Hepatocyte (in vitro differentiated cells): Measurements from ENCODE around the gene NPNT. TPM values are rescaled to one million over a fixed set of nuclear protein-coding genes. Genes with fewer than 3 reads are reported as not detected.

Experiments used
- DNase-seq: peaks from one replicate; pipeline ENCODE4 v3.0.0-alpha.2; 2016; ENCODE audit warnings: low spot score
- H2AFZ ChIP-seq: fragments of 200-600 bp; sonication (generic); 2 replicates; pipeline ENCODE4 v1.6.0; 2016; ENCODE audit warnings: antibody characterized with exemption, mild to moderate bottlenecking
- H3K27ac ChIP-seq: fragments of 200-600 bp; sonication (generic); 2 replicates; pipeline ENCODE4 v1.5.1; 2016; ENCODE audit warnings: mild to moderate bottlenecking
- H3K27me3 ChIP-seq: fragments of 200-600 bp; sonication (generic); 2 replicates; pipeline ENCODE4 v1.6.1; 2016
- H3K36me3 ChIP-seq: fragments of 200-600 bp; sonication (generic); replicated peaks from 2 replicates; pipeline ENCODE4 v1.5.1; 2016; ENCODE audit warnings: low read depth; ENCODE audit not compliant: insufficient read depth
- H3K4me1 ChIP-seq: fragments of 200-600 bp; sonication (generic); 2 replicates; pipeline ENCODE4 v1.5.1; 2016; ENCODE audit warnings: mild to moderate bottlenecking, moderate library complexity; ENCODE audit not compliant: insufficient read depth
- H3K4me2 ChIP-seq: fragments of 200-600 bp; sonication (generic); 2 replicates; pipeline ENCODE4 v1.6.0; 2016
- H3K4me3 ChIP-seq: fragments of 200-600 bp; sonication (generic); 2 replicates; pipeline ENCODE4 v1.5.1; 2016; ENCODE audit warnings: mild to moderate bottlenecking
- H3K79me2 ChIP-seq: fragments of 200-600 bp; sonication (generic); 2 replicates; pipeline ENCODE4 v1.6.0; 2017; ENCODE audit warnings: mild to moderate bottlenecking
- H3K9me2 ChIP-seq: fragments of 200-600 bp; sonication (generic); replicated peaks from 2 replicates; pipeline ENCODE4 v1.6.0; 2017; ENCODE audit warnings: mild to moderate bottlenecking; ENCODE audit not compliant: insufficient read depth
- H3K9me3 ChIP-seq: fragments of 200-600 bp; sonication (generic); 2 replicates; pipeline ENCODE4 v1.5.1; 2016; ENCODE audit warnings: low read depth, mild to moderate bottlenecking
- H4K20me1 ChIP-seq: fragments of 200-600 bp; sonication (generic); 2 replicates; pipeline ENCODE4 v1.6.0; 2016; ENCODE audit warnings: mild to moderate bottlenecking; ENCODE audit not compliant: insufficient read depth, poor library complexity, severe bottlenecking
- EZH2 ChIP-seq: fragments of 200-600 bp; sonication (generic); IDR thresholded peaks from 2 replicates; pipeline ENCODE4 v1.6.1; 2016; ENCODE audit warnings: antibody characterized with exemption, mild to moderate bottlenecking, borderline replicate concordance
- EZH2phosphoT487 ChIP-seq: fragments of 200-600 bp; sonication (generic); IDR thresholded peaks from one replicate; pipeline ENCODE4 v1.6.1; 2018; ENCODE audit warnings: antibody characterized with exemption, mild to moderate bottlenecking, low read depth, moderate library complexity; ENCODE audit not compliant: unreplicated experiment, severe bottlenecking
- WGBS: methylation state at CpG from one replicate; pipeline ENCODE4 v1.1.6; 2016; ENCODE audit warnings: low lambda C conversion rate; ENCODE audit errors: missing lambda C conversion rate; 5-methylcytosine and 5-hydroxymethylcytosine counted together
- polyA plus RNA-seq: library from polyadenylated mRNA; unstranded; fragments of >200 nt; fragmentation: Nextera tagmentation; extraction: Ambion mirVana; gene quantifications from 2 replicates; pipeline ENCODE4 v1.2.1, GENCODE V29; 2016
- total RNA-seq: library from RNA; depleted of rRNA; stranded (reverse); fragments of >200 nt; gene quantifications from 2 replicates; pipeline ENCODE4 v1.2.3, GENCODE V29; 2014
- TF ChIP-seq, protein P1 (sequence below): fragments of 200-600 bp; sonication (generic); IDR thresholded peaks from 2 replicates; pipeline ENCODE4 v1.5.1; 2016; ENCODE audit warnings: antibody characterized with exemption, mild to moderate bottlenecking; ENCODE audit not compliant: poor library complexity

Gene NPNT
- total and polyA plus RNA-seq, 2 experiments from 2014 or later = 228 to 231 TPM

- no peaks in the 10 kb centered on the region for H3K36me3 ChIP-seq
- WGBS = 32% methylated on average over 7 of the region's 7 CpGs
- H3K79me2 ChIP-seq = no peaks in the 10 kb centered on the region
- DNase-seq = peak; percentile 23
- no peaks in the 10 kb centered on the region for H3K9me3 ChIP-seq
- peaks cover 11% of the 10 kb centered on the region for H3K4me1 ChIP-seq
- H3K9me2 ChIP-seq = no peaks in the 10 kb centered on the region
- no peak overlapping the region for H3K4me3 ChIP-seq
- TF ChIP-seq EZH2phosphoT487 = no peak
- H4K20me1 ChIP-seq = no peaks in the 10 kb centered on the region
- H3K4me2 ChIP-seq = peak overlapping the region; percentile 51
- H2AFZ ChIP-seq = peak overlapping the region; percentile 8
- peak overlapping the region; percentile 8 for H3K27ac ChIP-seq
- H3K27me3 ChIP-seq = no peaks in the 10 kb centered on the region
These were observed 103.1 kb downstream of the NPNT start for GRCh38 chr4:105998171-105999063.

- H4K20me1 ChIP-seq = no peaks in the 10 kb centered on the region
- no peaks in the 10 kb centered on the region for H3K79me2 ChIP-seq
- no peaks in the 10 kb centered on the region for H3K36me3 ChIP-seq
- no peaks in the 10 kb centered on the region for H3K9me3 ChIP-seq
- H3K27ac ChIP-seq = no peak overlapping the region
- no peak overlapping the region for H2AFZ ChIP-seq
- H3K9me2 ChIP-seq = no peaks in the 10 kb centered on the region
- no peaks in the 10 kb centered on the region for H3K27me3 ChIP-seq
- no peak overlapping the region for H3K4me2 ChIP-seq
- no peak for TF ChIP-seq EZH2
- TF ChIP-seq EZH2phosphoT487 = no peak
- TF ChIP-seq, protein P1, sequence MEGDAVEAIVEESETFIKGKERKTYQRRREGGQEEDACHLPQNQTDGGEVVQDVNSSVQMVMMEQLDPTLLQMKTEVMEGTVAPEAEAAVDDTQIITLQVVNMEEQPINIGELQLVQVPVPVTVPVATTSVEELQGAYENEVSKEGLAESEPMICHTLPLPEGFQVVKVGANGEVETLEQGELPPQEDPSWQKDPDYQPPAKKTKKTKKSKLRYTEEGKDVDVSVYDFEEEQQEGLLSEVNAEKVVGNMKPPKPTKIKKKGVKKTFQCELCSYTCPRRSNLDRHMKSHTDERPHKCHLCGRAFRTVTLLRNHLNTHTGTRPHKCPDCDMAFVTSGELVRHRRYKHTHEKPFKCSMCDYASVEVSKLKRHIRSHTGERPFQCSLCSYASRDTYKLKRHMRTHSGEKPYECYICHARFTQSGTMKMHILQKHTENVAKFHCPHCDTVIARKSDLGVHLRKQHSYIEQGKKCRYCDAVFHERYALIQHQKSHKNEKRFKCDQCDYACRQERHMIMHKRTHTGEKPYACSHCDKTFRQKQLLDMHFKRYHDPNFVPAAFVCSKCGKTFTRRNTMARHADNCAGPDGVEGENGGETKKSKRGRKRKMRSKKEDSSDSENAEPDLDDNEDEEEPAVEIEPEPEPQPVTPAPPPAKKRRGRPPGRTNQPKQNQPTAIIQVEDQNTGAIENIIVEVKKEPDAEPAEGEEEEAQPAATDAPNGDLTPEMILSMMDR = no peak
- DNase-seq = no peak
- WGBS = 35% methylated on average over 2 of the region's 2 CpGs
- H3K4me1 ChIP-seq = peaks cover 4% of the 10 kb centered on the region
- no peak overlapping the region for H3K4me3 ChIP-seq
These were observed 107.7 kb downstream of the NPNT start for GRCh38 chr4:106002994-106003393.

- no peaks in the 10 kb centered on the region for H4K20me1 ChIP-seq
These were observed 115.5 kb downstream of the NPNT start for GRCh38 chr4:106010761-106011160.

GRCh38 chr4:106011387-106011786 lies 116.1 kb downstream of the NPNT start:
- Histone ChIP-seq H3K9me3 (peaks cover 7% of the 10 kb centered on the region), H3K27me3 (no peaks in the 10 kb centered on the region), H3K27ac (no peak overlapping the region), H3K36me3 (no peaks in the 10 kb centered on the region), H3K9me2 (no peaks in the 10 kb centered on the region), H4K20me1 (no peaks in the 10 kb centered on the region), H3K4me1 (no peaks in the 10 kb centered on the region), H3K4me3 (no peak overlapping the region), H3K79me2 (no peaks in the 10 kb centered on the region), H2AFZ (no peak overlapping the region), H3K4me2 (no peak overlapping the region)
- 100% methylated on average over 1 of the region's 1 CpG for WGBS
- DNase-seq = no peak
- no peak for TF ChIP-seq EZH2
- TF ChIP-seq EZH2phosphoT487 = no peak
- TF ChIP-seq, protein P1 = no peak

More at GRCh38 chr4:106010761-106011160, 115.5 kb downstream of the NPNT start:
- peaks cover 7% of the 10 kb centered on the region for H3K9me3 ChIP-seq
- no peak overlapping the region for H2AFZ ChIP-seq
- no peak overlapping the region for H3K4me2 ChIP-seq
- H3K27me3 ChIP-seq = no peaks in the 10 kb centered on the region
- 100% methylated on average over 2 of the region's 2 CpGs for WGBS
- TF ChIP-seq, protein P1 = no peak
- TF ChIP-seq EZH2 (no peak), EZH2phosphoT487 (no peak)
- H3K27ac ChIP-seq = no peak overlapping the region
- no peaks in the 10 kb centered on the region for H3K79me2 ChIP-seq
- no peak for DNase-seq
- no peaks in the 10 kb centered on the region for H3K36me3 ChIP-seq
- H3K4me3 ChIP-seq = no peak overlapping the region
- H3K4me1 ChIP-seq = no peaks in the 10 kb centered on the region
- H3K9me2 ChIP-seq = no peaks in the 10 kb centered on the region
